ENCODE data around the gene MUS81.

DNA sequence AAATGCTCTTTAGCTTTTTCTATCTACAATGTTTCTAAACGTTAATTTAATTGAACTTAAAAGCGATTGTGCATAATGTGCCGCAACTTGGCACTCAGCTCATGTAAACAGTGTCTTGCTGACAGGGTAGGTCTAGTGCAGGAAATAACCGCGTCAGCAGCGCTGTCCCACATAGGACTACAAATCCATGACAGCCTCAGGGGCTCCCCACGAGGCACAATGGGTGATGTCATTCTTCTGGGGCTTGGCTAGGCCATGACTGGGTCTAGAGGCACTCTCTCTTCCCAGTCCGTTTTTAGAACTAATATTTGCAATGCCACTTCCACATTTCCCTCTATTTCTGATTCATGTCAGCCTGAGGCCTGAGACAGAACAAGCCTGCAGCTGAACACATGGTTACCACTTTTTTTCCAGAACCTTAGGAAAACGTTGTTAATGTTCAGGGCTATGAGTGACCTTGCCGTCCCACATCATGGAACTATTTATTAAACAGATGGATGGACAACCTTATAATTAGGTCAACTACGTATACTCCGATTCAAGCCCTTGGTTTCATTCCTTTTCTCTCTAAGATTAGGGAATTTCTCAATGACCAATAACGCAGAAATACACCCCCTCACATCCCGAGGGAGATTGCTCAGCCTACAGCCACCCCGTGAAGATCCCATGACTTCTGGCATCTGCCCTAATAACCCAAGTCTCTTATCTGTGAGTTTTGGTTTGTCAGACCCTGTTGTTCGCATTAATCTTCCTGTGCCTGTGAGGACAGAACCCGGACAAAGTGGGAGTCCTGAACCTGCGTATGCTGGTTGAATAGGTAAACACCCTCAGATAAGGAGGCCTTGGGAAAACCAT, 45.9 kb upstream of the MUS81 start:
- TF ChIP-seq GATA2 (IDR thresholded peaks at IDR 0.05; ENCODE audit: low read depth, low read length): no peak
- TF ChIP-seq GATA3 (IDR thresholded peaks at IDR 0.05; ENCODE audit: low read depth, low read length): no peak

All from SH-SY5Y (cell line).